Jurkat, Clone E6-1 (cell line): ENCODE measurements around the gene KCNJ4.
"Not testable (repeated sequence)": the region's sequence is repeated elsewhere in the genome, so short reads cannot be mapped to it uniquely, and the experiment has no call there.

Experiments used
- DNase-seq: peaks from one replicate; pipeline ENCODE4 v3.0.0-alpha.2; 2011; ENCODE audit warnings: low read depth, low spot score
- H3K4me3 ChIP-seq: 2 replicates; pipeline ENCODE4 v1.5.1; 2011; ENCODE audit warnings: mild to moderate bottlenecking, low read length, control low read depth, moderate library complexity

Gene KCNJ4

DNA sequence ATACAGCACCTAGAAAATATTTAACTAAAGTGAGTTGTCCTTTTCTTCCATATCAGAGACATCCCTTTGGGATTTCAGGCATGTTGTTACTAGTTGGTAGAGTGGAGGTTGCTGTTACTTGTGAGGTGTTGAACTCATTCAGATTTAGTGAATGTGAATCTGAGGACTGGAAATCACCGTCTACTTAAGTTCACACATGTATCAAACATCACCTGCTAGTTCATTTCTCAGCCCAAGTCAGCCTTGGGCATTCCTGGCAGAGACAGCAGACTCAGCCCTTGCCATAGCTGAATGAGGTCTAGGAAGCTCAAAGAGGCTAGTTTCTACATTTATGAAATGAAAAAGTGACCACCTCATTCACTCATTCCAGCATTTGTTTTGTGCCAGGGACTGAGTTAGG, 22.6 kb upstream of the KCNJ4 start:
- no peak overlapping the region for H3K4me3 ChIP-seq
- no peak for DNase-seq

DNA sequence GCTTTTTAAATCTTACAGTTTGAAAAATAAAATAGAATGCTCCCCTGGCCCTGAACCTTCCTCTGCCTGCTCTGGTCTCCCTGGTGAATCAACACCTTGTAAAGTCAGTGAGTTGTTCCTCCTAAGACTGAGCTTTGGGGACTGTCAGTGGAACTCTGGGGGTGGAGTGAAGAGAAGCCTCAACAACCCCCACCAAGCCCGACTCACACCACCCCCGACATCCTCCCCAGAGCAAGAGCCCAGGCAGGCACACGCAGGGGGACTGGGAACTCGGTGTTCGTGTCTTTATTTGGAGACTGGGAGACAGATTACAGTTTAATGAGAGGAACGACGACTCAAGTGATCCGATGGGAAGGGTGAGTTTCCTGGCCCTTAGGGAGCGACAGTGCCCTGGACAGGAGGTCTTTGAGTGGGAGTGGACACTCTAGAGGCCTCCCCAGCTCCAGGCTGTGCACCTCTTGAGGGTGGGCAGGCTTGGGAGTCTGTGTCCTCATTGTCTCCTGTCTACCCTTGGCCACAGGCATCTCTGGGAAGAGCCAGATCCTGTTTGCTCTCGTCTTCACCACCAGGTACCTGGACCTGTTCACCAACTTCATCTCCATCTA, 19.1 kb upstream of the KCNJ4 start:
- no peak overlapping the region for H3K4me3 ChIP-seq
- no peak for DNase-seq

DNA sequence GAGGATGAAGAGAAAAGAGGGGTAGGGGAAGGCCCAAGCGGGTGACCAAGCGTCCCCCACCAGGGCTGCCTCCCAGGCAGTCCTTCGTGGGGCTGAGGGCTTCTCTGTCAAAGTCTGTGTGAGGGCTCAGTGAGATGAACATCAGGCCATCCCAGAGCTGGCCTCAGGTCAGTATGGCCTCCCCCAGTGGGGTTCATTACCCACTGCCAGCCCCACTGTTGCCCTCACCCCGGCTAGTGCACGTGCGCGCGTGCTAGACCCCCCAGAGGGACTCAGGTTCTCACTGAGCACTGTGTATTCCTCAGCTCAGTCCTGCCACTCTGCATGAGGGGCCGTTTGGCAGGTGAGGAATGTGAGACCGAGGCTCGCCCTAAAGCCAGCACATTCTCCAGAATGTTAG, 16.2 kb upstream of the KCNJ4 start:
- no peak for DNase-seq
- H3K4me3 ChIP-seq, result no peak overlapping the region

DNA sequence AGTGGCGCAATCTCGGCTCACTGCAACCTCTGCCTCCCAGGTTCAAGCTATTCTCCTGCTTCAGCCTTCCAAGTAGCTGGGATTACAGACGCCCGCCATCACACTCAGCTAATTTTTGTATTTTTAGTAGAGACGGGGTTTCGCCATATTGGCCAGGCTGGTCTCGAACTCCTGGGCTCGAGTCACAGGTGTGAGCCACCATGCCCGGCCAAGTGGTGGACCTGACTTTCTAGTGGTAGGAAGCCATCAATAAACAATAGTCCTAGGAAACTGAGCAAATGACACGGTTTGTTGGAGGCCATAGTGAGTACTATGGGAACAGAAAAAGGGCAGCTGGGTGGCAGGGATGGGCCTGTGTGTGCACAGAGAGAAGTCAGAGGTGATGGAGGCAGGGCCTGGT, 15.2 kb upstream of the KCNJ4 start:
- DNase-seq, H3K4me3 ChIP-seq: not testable (repeated sequence)

DNA sequence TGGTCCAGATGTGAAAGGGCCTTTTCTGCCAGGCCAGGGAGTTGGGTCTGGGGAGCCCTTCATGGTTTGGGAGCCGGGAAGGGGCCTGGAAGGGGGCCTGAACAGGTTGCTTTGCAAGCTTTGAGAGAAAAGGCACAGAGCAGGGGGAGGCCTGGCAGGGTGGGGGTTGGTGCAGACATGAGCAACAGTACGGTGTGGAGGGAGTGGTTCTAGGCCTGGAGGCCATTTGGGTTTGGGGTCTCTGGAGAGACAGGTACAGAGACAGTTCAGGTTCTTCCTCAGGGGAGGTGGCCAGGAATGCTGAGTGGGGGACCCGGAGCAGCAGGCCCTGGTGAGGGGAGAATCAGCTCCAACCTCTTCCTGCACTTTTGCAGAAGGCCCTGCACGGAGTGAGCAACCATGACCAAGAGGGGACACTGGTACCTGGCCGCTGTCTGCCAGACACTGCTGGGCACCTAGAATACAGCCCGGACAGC, 14.3 kb upstream of the KCNJ4 start:
- DNase-seq, result no peak
- no peak overlapping the region for H3K4me3 ChIP-seq

DNA sequence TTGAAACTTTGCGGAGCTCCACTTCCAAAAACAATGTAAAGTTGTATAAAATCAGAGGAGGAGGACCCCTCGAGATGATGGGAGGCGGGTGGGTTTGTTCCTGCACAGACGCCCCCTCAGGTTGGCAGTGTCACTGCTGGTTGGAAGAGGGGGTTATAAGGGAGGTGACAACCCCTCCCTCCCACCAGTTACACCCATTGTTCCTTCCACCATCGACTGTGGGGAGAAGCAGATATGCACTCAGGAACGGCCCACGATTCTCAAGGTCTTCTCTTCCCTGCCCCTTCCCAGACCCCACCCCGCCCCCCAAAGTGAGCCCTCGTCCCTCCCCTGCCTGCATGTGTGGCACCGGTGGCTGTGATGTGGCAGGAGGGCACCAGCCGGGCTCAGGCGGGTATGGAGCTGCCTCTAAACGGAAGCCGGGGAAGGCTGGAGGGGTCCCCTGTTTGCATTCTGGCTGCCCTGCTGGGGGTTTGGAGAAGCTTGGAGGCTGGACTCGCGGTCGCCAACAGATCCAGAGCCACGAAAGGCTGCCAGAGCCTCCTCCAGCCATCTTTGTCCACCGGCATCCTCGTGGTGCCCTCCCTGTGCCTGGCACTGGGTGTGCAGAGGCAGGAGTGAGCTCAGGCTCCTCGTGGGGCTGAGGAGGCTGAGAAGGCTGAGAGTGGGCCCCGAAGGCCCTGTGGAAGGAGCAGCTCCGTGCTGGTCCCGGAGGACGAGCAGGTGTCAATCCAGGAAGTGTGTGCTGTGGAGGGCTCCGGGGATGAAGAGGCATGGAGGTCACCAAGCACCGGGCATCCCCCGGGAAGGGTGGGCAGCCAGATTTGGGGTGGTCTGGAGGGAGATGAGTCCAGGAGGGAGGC, 13.7 kb upstream of the KCNJ4 start:
- DNase-seq, result no peak
- no peak overlapping the region for H3K4me3 ChIP-seq

DNA sequence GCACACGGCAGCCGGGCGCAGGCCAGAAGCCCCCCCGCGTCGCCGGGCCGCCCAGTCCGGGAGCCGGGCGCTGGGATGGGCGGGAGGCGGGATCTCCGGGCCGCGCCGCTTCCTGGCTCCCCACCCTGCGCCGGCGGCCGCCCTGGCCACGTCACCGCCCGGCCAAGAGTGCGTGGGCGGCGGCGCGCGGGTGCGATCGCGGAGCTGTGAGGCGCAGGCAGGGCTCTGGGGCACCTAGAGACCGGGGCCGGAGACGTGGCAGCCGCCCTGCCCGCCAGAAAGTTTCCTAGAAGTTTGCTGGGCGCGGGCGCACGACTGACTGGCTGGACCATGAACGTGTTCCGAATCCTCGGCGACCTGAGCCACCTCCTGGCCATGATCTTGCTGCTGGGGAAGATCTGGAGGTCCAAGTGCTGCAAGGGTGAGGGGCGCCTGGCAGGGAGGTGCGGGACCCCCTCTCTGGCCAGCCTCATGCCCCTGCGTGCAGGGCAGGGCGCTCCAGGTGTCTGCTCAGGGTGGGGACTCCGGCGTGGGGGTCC, 13.0 kb upstream of the KCNJ4 start, which contains the start of gene KDELR3:
KDELR3 (plus strand) TSS at position 193 of the 539 bp plus-strand sequence; CDS start at position 331, 138 bp downstream.
- no peak within 1 kb of the TSS for H3K4me3 ChIP-seq
- DNase-seq, result no peak

DNA sequence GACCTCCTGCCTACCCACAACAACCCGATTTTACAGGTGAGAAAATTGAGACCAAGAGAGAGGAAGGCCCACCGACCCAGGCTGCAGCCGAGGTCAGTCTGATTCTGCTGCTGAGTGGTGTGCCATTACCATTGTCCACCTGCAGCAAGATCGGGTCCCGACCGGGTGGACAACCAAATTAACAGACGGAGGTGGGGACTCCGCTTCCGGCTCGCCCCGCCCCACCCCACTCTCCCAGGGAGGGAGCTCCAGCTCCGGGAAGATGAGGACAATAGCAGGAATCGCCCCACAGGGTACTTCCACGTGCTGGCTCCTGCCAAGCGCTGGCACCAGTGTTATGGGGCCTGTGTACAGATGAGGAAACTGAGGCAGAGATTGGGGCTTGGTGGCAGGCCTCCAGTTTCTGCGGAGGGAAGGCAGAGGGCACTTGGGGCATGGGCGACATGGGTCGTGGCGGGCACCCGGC, 12.5 kb upstream of the KCNJ4 start:
- no peak for DNase-seq
- no peak overlapping the region for H3K4me3 ChIP-seq

DNA sequence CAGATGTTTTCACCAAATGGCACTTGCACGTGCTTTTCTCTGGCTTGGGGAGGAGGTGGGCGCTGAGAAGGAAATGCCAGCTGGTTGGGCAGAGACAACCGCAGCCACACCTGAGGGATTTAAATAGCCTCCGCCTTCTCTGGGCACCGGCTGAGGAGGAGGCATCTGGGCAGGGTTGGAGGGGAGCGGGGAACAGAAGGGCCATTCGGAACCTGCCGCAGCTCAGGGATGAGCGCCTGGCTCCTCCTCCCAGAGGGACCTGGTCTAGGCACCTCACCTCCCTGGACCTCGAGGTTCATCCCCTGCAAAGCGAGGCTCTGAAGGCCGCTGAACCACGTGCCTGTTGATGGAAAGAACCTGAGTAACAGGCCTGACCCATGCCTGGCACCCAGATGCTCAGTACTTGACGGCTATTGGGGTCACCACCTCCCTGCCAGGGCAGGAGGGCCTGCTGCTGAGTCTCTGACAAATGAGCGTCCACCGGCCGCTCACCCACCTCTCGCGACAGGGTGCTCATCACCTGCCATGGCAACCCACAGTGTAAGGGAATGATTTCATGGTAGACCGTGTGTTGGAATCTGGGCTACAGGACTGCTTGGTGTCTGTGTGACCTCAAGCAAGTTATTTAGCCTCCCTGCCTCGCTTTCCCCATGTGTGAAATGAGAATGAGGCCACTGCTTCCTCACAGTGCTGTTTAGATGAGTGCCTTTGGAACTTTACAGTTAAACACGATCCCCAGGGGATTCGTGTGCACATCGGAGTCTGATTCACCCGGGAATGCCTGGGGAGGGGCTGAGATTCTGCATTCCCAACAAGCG, 10.9 kb upstream of the KCNJ4 start:
- H3K4me3 ChIP-seq, result no peak overlapping the region
- no peak for DNase-seq

DNA sequence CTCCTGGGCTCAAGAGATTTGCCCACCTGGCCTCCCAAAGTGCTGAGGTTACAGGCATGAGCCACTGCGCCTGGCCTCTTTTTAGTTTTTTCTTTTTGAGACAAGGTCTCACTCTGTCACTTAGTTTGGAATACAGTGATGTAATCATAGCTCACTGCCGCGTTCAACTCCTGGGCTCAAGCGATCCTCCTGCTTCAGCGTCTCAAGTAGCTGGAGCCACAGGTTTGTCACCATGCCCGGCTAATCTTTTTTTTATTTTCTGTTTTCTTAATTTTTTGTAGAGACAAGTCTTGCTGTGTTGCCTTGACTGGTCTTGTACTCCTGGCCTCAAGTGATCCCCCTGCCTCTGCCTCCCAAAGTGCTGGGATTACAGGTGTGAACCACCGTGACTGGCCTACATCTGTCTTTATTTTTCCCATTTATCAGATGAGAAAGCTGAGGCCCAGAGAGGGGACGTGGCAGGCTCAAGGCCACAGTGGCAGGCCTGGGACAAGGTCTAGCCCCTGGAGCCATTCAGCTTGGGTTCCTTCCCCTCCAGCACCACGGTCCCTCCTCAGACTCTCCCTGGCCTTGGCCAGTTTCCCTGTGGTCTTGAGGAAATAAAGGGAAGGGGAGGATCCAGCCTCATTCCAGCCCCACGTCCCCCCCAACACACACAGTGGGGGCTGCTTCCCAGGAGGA, 10.1 kb upstream of the KCNJ4 start:
- DNase-seq, result no peak
- no peak overlapping the region for H3K4me3 ChIP-seq

DNA sequence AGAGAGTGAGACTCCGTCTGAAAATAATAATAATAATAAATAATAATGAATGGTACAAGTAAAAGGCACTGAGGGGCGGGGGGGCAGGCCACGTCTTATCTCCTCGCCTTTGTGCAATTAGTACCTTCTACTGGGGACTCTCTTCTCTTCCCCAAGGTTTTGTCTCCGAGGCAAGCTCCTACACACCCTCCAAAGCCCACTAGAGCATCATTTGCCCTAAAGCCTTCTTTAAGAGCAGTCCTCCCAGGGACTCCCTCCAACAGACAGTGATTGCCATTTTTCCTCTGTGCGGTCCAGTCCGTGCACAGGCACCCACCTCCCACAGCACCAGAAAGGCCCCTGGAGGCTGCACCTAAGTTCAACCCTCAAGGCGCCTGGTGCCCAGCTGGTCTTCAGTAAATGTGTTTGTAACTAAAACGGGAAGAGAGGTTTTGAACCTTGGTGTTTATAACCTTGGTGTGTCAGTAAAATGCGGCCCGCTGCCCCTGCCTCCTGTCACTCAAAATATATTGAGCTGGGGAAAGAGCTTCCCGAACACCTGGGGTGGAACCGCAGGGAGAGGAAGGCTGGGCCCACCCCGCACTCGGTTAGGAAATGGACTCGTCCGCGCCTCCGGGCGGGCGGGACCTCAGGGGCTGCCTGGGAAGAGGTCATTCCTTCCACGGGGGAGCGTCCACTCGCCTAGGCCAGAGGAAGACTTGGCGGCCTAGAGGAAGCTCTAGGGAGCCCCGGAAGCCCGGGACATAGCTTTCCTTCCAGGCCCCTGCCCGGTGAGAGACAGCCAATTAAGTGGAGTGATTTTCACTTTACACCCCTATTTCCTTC, 8.2 kb upstream of the KCNJ4 start:
- no peak for DNase-seq
- no peak overlapping the region for H3K4me3 ChIP-seq

DNA sequence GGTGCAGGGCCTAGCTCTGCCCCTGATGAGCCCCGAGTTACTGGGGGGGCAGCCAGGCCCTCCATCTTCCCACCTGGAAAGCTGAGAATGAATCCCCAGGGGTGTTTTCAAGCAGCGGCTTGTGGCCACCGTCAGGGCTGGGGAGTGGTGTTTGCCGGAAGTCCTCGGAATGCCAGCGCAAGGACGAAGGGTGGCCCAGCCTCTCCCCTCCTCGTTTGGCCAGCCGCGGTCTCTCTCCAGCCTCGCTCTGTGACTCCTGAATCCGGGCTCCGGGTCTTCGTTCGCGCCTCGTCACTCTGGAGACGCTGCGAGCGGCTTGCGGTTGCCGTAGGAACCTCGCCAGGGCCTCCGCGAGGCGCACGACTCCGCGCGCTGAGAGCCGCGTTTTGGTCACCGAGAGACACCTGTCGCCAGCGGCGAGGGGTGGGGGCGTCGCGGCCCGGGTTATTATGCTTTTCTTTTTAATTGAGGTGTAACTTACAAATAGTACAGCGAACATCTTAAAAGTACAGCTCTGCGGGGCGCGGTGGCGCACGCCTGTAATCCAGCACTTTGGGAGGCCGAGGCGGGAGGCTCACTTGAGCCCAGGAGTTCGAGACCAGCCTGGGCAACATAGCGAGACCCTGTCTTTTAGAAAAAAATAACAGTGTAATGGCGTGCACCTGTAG, 6.5 kb upstream of the KCNJ4 start:
- DNase-seq, result peak; percentile 81
- H3K4me3 ChIP-seq, result peak overlapping the region; percentile 37

DNA sequence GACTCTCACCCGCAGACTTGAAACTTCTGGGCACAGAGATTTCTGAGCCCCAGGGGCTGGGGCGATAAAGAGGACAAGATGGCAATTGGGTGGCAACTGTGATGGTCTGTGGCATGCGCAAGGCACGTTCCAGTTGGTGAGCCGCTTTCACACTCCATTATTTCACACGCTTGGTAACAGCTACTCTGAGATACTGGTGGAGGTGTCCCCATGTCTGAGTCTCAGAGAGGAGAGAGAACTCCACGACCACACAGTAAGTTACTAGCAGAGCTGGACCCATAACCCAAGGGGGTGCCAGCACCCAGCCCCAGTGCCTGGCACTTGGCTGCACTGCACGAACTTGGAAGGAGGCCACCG, 6.0 kb upstream of the KCNJ4 start:
- DNase-seq, result no peak
- peak overlapping the region; percentile 37 for H3K4me3 ChIP-seq

DNA sequence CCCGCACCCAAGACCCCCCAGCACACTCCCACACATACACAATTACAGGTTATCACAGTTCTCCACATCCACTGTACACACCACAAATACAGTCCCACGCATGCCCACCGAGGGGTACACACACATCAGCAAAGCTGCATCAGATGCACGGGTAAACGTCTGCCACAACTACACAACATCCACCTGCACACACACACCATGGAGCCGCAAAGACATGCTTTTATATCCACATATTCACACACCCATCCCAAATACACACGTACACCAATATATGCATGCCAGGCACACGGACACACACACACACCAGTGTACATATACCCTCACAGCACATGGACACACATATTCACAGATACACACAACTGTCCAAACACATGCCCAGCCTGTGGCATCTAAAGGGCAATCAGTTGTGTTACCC, 5.4 kb upstream of the KCNJ4 start:
- no peak for DNase-seq
- no peak overlapping the region for H3K4me3 ChIP-seq

DNA sequence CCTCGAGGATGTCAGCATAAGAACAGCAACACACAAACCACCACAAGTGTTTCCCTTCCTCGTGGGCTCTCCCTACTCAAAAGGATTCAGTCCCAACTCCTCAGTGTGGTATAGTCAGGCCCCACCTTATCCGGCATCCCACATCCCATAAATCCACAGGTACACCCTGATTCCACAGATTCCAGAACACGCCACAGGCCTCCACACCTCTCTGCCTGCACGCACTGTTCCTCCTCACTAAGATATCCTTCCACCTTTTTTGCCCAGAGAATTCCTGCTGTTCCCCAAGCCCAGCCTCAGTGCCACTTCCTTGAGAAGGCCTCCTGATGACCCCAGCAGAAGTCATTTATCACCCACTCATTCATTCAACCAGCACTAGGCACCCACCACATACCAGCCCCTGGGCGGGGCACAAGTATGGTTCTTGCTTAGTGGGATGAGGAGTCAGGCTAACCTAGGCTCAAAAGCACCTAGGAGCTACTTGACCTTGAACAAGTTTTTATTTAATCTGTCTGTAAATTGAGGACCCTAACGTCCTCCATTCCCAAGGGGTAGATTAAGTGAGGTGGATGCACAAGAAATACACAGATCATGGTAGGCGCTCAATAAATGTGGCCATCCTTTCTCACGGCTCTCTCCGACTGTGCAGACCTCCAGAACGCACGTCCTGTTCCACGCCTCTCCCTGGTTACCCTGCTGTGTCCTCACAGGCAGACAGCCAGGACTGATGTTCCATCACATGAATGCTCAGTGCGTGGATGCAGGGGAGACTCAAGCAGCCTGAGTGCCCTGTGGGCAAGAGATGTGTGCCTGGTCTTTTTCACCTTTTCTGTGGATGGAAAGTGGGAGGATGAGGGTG, 2.1 kb upstream of the KCNJ4 start:
- no peak for DNase-seq
- no peak overlapping the region for H3K4me3 ChIP-seq

DNA sequence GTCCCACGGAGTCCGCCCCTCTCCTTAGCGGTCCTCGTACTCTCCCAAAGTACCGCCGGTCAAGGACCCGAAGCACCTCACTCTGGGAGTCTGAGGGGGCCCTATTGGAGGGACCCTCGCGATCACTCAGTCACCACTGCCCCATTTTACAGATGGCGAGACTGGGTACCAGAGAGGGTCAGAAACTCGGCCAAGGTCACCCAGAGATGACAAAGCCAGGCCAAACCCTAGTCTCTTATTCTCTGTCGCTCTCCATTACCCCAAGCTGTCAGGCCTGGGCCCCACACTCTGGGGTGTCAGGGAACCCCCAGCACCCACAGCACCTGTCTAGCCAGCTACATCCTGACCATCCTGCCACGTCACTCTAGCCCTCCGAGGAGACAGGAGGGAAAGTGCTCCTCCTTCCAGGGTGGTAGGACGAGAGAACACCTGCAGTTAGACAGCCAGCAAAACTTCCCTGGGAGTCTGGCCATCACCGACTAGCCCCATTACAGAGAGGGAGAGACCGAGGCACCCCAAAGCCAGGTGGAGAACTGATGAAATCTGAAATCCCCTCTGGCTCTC, 1.4 kb upstream of the KCNJ4 start:
- no peak for DNase-seq
- peak overlapping the region; percentile 15; the same call in 1 of the 2 replicates for H3K4me3 ChIP-seq
